CD4-positive, alpha-beta T cell (primary cell): Measurements from ENCODE around the gene LITAFD. TPM values are rescaled to one million over a fixed set of nuclear protein-coding genes. Genes with fewer than 3 reads are reported as not detected.

ENCODE experiments used
- ATAC-seq: fragments of 200-7000 bp; cut with Tn5 transposase; one replicate; pipeline ENCODE4 v1.10.0; 2022; ENCODE audit warnings: mild to moderate bottlenecking; ENCODE audit not compliant: poor library complexity
- CTCF ChIA-PET: fragments of 350-600 bp; sonication (Branson Sonifier 250); formaldehyde crosslinking; loops from one replicate; lab custom pipeline; 2021; ENCODE audit warnings: antibody characterized with exemption, inconsistent platforms; lab: Charles Lee
- POLR2A ChIA-PET: fragments of 350-600 bp; sonication (Branson Sonifier 250); formaldehyde crosslinking; loops from one replicate; lab custom pipeline; 2021; ENCODE audit warnings: antibody characterized with exemption, inconsistent platforms; lab: Charles Lee
- DNase-seq, 14 experiments: peaks; one replicate each; pipeline ENCODE4 v3.0.0-alpha.2; 2013 to 2020; ENCODE audit warnings: mixed read lengths in 2 of 14
- H3K27ac ChIP-seq, 2 donors: one replicate each; pipeline versions ENCODE4 v1.5.1 to v1.7.0; 2013; ENCODE audit warnings: low read length in 2 of 2, low read depth in 1 of 2, mild to moderate bottlenecking in 1 of 2
- H3K27me3 ChIP-seq, 2 experiments: 1 replicate in 1 of 2; 2 replicates in 1 of 2; pipeline versions ENCODE4 v1.6.1 to v1.7.0; 2013; ENCODE audit warnings: low read length in 2 of 2, control low read depth in 1 of 2, mild to moderate bottlenecking in 1 of 2, moderate library complexity in 1 of 2; ENCODE audit not compliant: insufficient read depth in 2 of 2, control insufficient read depth in 1 of 2
- H3K36me3 ChIP-seq: one replicate; pipeline ENCODE4 v1.6.1; 2013; ENCODE audit warnings: low read length, control low read depth; ENCODE audit not compliant: insufficient read depth
- H3K4me1 ChIP-seq: one replicate; pipeline ENCODE4 v1.6.1; 2013; ENCODE audit warnings: low read length, control low read depth; ENCODE audit not compliant: insufficient read depth
- H3K4me3 ChIP-seq: one replicate; pipeline ENCODE4 v1.5.1; 2013; ENCODE audit warnings: mild to moderate bottlenecking, low read length, moderate library complexity
- H3K9me3 ChIP-seq, 2 experiments: 1 replicate in 1 of 2; 2 replicates in 1 of 2; pipeline versions ENCODE4 v1.6.1 to v1.7.0; 2013; ENCODE audit warnings: low read length in 2 of 2, mild to moderate bottlenecking in 2 of 2, control low read depth in 1 of 2, moderate library complexity in 1 of 2; ENCODE audit not compliant: control insufficient read depth in 1 of 2, insufficient read depth in 1 of 2
- H3K27ac Mint-ChIP-seq: one replicate; pipeline ENCODE4 v1.8.0; 2020; ENCODE audit warnings: mixed read lengths
- H3K27me3 Mint-ChIP-seq: one replicate; pipeline ENCODE4 v1.8.0; 2021; ENCODE audit warnings: mixed read lengths
- H3K36me3 Mint-ChIP-seq: one replicate; pipeline ENCODE4 v1.8.0; 2021; ENCODE audit warnings: low read depth, mixed read lengths
- H3K4me1 Mint-ChIP-seq: one replicate; pipeline ENCODE4 v1.8.0; 2021; ENCODE audit warnings: low read depth, mixed read lengths
- H3K4me3 Mint-ChIP-seq: one replicate; pipeline ENCODE4 v1.8.0; 2020; ENCODE audit warnings: mild to moderate bottlenecking, mixed read lengths
- H3K9me3 Mint-ChIP-seq: one replicate; pipeline ENCODE4 v1.8.0; 2020; ENCODE audit warnings: mixed read lengths
- CTCF ChIP-seq: fragments of 200-600 bp; IDR thresholded peaks from one replicate; pipeline ENCODE4 v1.8.0; 2022; ENCODE audit warnings: antibody characterized with exemption, mild to moderate bottlenecking
- intact Hi-C, 2 experiments: fragments of 100-400 bp; cut with DNase I in 1 of 2; cut with micrococcal nuclease in 1 of 2; formaldehyde crosslinking; loops; one replicate each; pipeline versions ENCODE4 v1.15.1 to v1.9.0; 2023 to 2025; cut with DNase I, micrococcal nuclease
- total RNA-seq, 174 experiments: library from RNA in 2 of 174; stranded (reverse) in 2 of 174; gene quantifications; one replicate each; pipeline ENCODE4 v1.2.3 and lab custom pipeline; 2021 to 2026

The LITAFD gene
- total RNA-seq, 2 experiments from 2014 or later = 0.60 TPM; not detected in 1

DNA sequence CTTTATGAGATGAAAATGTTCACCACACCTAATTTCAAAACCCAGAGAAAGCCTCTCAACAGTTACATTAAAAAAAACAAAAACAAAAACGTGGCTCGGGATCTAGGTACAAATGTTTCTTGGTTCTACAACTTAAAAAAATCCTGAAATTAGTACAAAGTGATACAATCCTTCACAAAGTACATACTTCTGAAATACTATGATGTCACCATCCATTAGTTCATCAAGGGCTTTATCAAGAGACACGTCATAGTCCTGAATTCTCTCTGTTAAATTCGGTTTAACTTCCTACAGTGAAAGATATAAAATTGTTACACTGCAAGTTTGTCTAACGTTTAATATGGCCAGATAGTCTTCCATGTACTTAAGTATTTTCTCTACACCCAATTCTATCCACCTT is 18.2 kb downstream of the LITAFD start:
- intact Hi-C loops = loop anchor here in 1 of 2 experiments (10.0 kb wide), 1 partner anchor 234 kb away; no protein-coding TSS in a partner anchor
- no peaks in the 10 kb centered on the region for H3K9me3 ChIP-seq
- Mint-ChIP-seq H3K27me3 (no peaks in the 10 kb centered on the region), H3K27ac (no peak overlapping the region), H3K36me3 (peaks cover 97% of the 10 kb centered on the region), H3K4me1 (no peaks in the 10 kb centered on the region), H3K9me3 (no peaks in the 10 kb centered on the region), H3K4me3 (no peak overlapping the region)
- H3K27me3 ChIP-seq = no peaks in the 10 kb centered on the region
- POLR2A ChIA-PET = interaction anchor here (0.7 kb wide), 1 partner anchor 39 kb away, joined by 3 read pairs; no protein-coding TSS in a partner anchor
- no peak for ATAC-seq
- CTCF ChIA-PET = interaction anchor here (0.9 to 1.3 kb wide), 2 partner anchors 25 to 108 kb away, joined by 3 read pairs; no protein-coding TSS in a partner anchor
- peaks cover 97% of the 10 kb centered on the region for H3K36me3 ChIP-seq
- no peak overlapping the region for H3K27ac ChIP-seq
- no peak overlapping the region for H3K4me3 ChIP-seq
- no peaks in the 10 kb centered on the region for H3K4me1 ChIP-seq
- no peak for DNase-seq
- no peak for TF ChIP-seq CTCF

DNA sequence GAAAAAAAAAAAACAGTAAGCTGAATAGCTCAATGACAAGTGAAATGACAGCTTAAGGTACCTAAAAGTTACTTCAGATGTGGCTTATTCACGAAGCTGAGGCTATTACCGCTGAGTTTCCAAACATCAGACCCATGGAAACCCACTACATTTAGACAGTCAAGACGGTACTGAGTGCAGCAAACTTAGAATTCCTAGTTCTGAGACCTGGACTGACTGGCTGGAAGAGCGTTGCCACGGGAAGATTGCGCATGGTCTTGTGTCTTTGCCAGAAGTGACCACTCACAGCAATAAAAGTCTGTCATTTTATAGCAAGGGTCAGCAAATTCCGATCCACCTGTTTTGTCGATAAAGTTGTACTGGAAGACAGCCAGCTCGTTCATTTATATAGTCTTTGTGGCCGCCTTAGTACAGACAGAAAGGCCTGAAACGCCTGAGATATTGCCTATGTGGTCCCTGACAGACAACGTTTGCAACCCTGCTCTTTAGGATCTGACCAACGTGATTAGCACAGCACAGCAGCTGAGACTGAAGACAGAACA is 19.2 kb downstream of the LITAFD start:
- ChIA-PET POLR2A (no interaction called here), CTCF (interaction anchor here (1.1 kb wide), 1 partner anchor 107 kb away, joined by 3 read pairs; no protein-coding TSS in a partner anchor)
- TF ChIP-seq CTCF = no peak
- ATAC-seq = no peak
- Mint-ChIP-seq H3K4me3 (no peak overlapping the region), H3K27ac (peak overlapping the region; percentile 24), H3K36me3 (peaks cover 98% of the 10 kb centered on the region), H3K27me3 (no peaks in the 10 kb centered on the region), H3K9me3 (no peaks in the 10 kb centered on the region), H3K4me1 (no peaks in the 10 kb centered on the region)
- H3K9me3 ChIP-seq = no peaks in the 10 kb centered on the region
- peaks cover 98% of the 10 kb centered on the region for H3K36me3 ChIP-seq
- no peak overlapping the region for H3K27ac ChIP-seq
- H3K4me3 ChIP-seq = no peak overlapping the region
- no peaks in the 10 kb centered on the region for H3K27me3 ChIP-seq
- H3K4me1 ChIP-seq = no peaks in the 10 kb centered on the region
- intact Hi-C loops = loop anchor here in 1 of 2 experiments (10.0 kb wide), 1 partner anchor 233 kb away; no protein-coding TSS in a partner anchor
- no peak for DNase-seq

- peaks cover 97% of the 10 kb centered on the region for H3K36me3 Mint-ChIP-seq
- POLR2A ChIA-PET = no interaction called here
- no peak overlapping the region for H3K27ac Mint-ChIP-seq
Measured at GRCh38 chr16:8903004-8903403, 20.9 kb downstream of the LITAFD start.

More at GRCh38 chr16:8903004-8903403, 20.9 kb downstream of the LITAFD start:
- ATAC-seq = no peak
- H3K27ac ChIP-seq = no peak overlapping the region
- Mint-ChIP-seq H3K4me3 (no peak overlapping the region), H3K4me1 (no peaks in the 10 kb centered on the region), H3K27me3 (no peaks in the 10 kb centered on the region), H3K9me3 (no peaks in the 10 kb centered on the region)
- CTCF ChIA-PET = interaction anchor here (0.8 kb wide), 1 partner anchor 106 kb away, joined by 3 read pairs; no protein-coding TSS in a partner anchor
- H3K27me3 ChIP-seq = no peaks in the 10 kb centered on the region
- no peaks in the 10 kb centered on the region for H3K9me3 ChIP-seq
- H3K4me3 ChIP-seq = no peak overlapping the region
- intact Hi-C loops = loop anchor here in 1 of 2 experiments (10.0 kb wide), 1 partner anchor 232 kb away; no protein-coding TSS in a partner anchor
- H3K36me3 ChIP-seq = peaks cover 99% of the 10 kb centered on the region
- no peak for TF ChIP-seq CTCF
- H3K4me1 ChIP-seq = no peaks in the 10 kb centered on the region
- no peak for DNase-seq
